PC-3 (cell line): Measurements from ENCODE around the gene ST6GALNAC3. TPM values are rescaled to one million over a fixed set of nuclear protein-coding genes. Genes with fewer than 3 reads are reported as not detected.

Experiments used
- ATAC-seq: fragments of 200-7000 bp; cut with Tn5 transposase; 2 replicates; pipeline ENCODE4 v1.9.1; 2020; ENCODE audit warnings: mild to moderate bottlenecking, moderate library complexity
- BruUV-seq: library from RNA; stranded (reverse); fragments of 400-500 nt; replicated peaks from 2 replicates; lab custom pipeline; 2021; lab: Mats Ljungman, UMichigan
- CTCF ChIA-PET: fragments of 300-600 bp; sonication (Branson Sonifier 250); formaldehyde crosslinking; loops from one replicate; lab custom pipeline; 2022; ENCODE audit warnings: antibody characterized with exemption; lab: Charles Lee
- POLR2A ChIA-PET: fragments of 300-600 bp; sonication (Branson Sonifier 250); formaldehyde crosslinking; loops from one replicate; lab custom pipeline; 2022; ENCODE audit warnings: antibody characterized with exemption; ENCODE audit not compliant: unreplicated experiment; lab: Charles Lee
- DNase-seq: peaks from one replicate; pipeline ENCODE4 v3.0.0-alpha.2; 2015
- H2AFZ ChIP-seq: fragments of 300-600 bp; sonication (generic); 2 replicates; pipeline ENCODE4 v1.6.0; 2016; ENCODE audit warnings: antibody characterized with exemption, low read length
- H3F3A ChIP-seq: fragments of 300-600 bp; sonication (generic); one replicate; pipeline ENCODE4 v1.6.0; 2017; ENCODE audit warnings: antibody characterized with exemption, low read length, control low read depth, mild to moderate bottlenecking; ENCODE audit not compliant: unreplicated experiment
- H3K27ac ChIP-seq: fragments of 300-600 bp; sonication (generic); 2 replicates; pipeline ENCODE4 v1.5.1; 2016; ENCODE audit warnings: mild to moderate bottlenecking, low read length
- H3K27me3 ChIP-seq: fragments of 300-600 bp; sonication (generic); 2 replicates; pipeline ENCODE4 v1.6.1; 2016; ENCODE audit warnings: low read length, mixed read lengths
- H3K36me3 ChIP-seq: fragments of 300-600 bp; sonication (generic); 2 replicates; pipeline ENCODE4 v1.6.1; 2016; ENCODE audit warnings: low read depth, mixed run types, low read length, mixed read lengths
- H3K4me1 ChIP-seq: fragments of 300-600 bp; sonication (generic); 2 replicates; pipeline ENCODE4 v1.5.1; 2016; ENCODE audit warnings: low read length; ENCODE audit not compliant: insufficient read depth
- H3K4me2 ChIP-seq: fragments of 300-600 bp; sonication (generic); 2 replicates; pipeline ENCODE4 v1.6.0; 2016; ENCODE audit warnings: low read length
- H3K4me3 ChIP-seq: fragments of 300-600 bp; sonication (generic); 2 replicates; pipeline ENCODE4 v1.5.1; 2016; ENCODE audit warnings: mild to moderate bottlenecking, low read length, mixed read lengths
- H3K79me2 ChIP-seq: fragments of 300-600 bp; sonication (generic); 2 replicates; pipeline ENCODE4 v1.6.1; 2017; ENCODE audit warnings: low read length, mixed read lengths
- H3K9ac ChIP-seq: fragments of 300-600 bp; sonication (generic); 2 replicates; pipeline ENCODE4 v1.6.0; 2016; ENCODE audit warnings: mild to moderate bottlenecking, low read length
- H3K9me2 ChIP-seq: fragments of 300-600 bp; sonication (generic); replicated peaks from 2 replicates; pipeline ENCODE4 v1.6.1; 2016; ENCODE audit warnings: mixed run types, low read length, mixed read lengths
- H3K9me3 ChIP-seq: fragments of 300-600 bp; sonication (generic); 2 replicates; pipeline ENCODE4 v1.6.1; 2016; ENCODE audit warnings: low read length, mixed read lengths
- H4K20me1 ChIP-seq: fragments of 300-600 bp; sonication (generic); 2 replicates; pipeline ENCODE4 v1.6.1; 2016; ENCODE audit warnings: low read length, mixed read lengths
- EZH2 ChIP-seq: fragments of 300-600 bp; sonication (generic); IDR thresholded peaks from one replicate; pipeline ENCODE4 v1.6.1; 2017; ENCODE audit warnings: antibody characterized with exemption, mild to moderate bottlenecking, low read length; ENCODE audit not compliant: unreplicated experiment
- EZH2phosphoT487 ChIP-seq: fragments of 300-600 bp; sonication (generic); IDR thresholded peaks from 2 replicates; pipeline ENCODE4 v1.6.1; 2018; ENCODE audit warnings: mild to moderate bottlenecking, antibody characterized with exemption, low read length, borderline replicate concordance
- intact Hi-C: fragments of 100-400 bp; cut with micrococcal nuclease; formaldehyde crosslinking; loops from 2 replicates; pipeline ENCODE4 v1.9.0; 2023
- total RNA-seq: library from RNA; depleted of rRNA; stranded (reverse); fragments of >200 nt; gene quantifications from 2 replicates; pipeline ENCODE4 v1.2.3, GENCODE V29; 2014
- TF ChIP-seq, protein P1 (sequence below): fragments of 300-600 bp; sonication (generic); conservative IDR thresholded peaks from 2 replicates; pipeline ENCODE4 v1.5.1; 2017; ENCODE audit warnings: antibody characterized with exemption, low read depth, mild to moderate bottlenecking, low read length

ST6GALNAC3 gene
- total RNA-seq, 1 experiment from 2014 or later: not detected

DNA sequence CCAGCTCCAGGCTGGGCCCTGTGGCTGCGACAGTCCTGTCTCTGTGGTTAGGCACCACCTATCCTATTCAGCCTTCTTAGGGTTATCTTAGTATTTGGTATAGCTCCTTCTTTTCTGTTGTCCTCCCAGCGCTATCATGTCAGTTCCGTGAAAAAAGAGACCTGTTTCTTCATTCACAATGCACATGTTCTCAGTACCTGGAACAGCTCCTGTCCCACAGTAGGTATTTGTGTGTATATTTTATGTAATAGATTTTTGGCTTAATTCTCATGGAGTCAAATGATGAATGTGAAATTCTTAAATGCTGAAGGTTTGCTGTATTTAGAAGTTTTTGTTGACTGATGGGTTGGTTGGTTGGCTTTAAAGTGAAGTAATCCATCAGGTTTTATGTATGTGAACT, 279.7 kb downstream of the ST6GALNAC3 start:
- no peak overlapping the region for H3K4me3 ChIP-seq
- no peaks in the 10 kb centered on the region for H3K4me1 ChIP-seq
- no peaks in the 10 kb centered on the region for H3K79me2 ChIP-seq
- no TSS peak for BruUV-seq
- H3K4me2 ChIP-seq: no peak overlapping the region
- intact Hi-C loops: no loop called here
- ATAC-seq (no peak), DNase-seq (no peak)
- no peak overlapping the region for H3K9ac ChIP-seq
- no peaks in the 10 kb centered on the region for H4K20me1 ChIP-seq
- CTCF ChIA-PET: no interaction called here
- no peak overlapping the region for H3K27ac ChIP-seq
- H3K36me3 ChIP-seq: no peaks in the 10 kb centered on the region
- TF ChIP-seq EZH2: no peak
- TF ChIP-seq, protein P1, sequence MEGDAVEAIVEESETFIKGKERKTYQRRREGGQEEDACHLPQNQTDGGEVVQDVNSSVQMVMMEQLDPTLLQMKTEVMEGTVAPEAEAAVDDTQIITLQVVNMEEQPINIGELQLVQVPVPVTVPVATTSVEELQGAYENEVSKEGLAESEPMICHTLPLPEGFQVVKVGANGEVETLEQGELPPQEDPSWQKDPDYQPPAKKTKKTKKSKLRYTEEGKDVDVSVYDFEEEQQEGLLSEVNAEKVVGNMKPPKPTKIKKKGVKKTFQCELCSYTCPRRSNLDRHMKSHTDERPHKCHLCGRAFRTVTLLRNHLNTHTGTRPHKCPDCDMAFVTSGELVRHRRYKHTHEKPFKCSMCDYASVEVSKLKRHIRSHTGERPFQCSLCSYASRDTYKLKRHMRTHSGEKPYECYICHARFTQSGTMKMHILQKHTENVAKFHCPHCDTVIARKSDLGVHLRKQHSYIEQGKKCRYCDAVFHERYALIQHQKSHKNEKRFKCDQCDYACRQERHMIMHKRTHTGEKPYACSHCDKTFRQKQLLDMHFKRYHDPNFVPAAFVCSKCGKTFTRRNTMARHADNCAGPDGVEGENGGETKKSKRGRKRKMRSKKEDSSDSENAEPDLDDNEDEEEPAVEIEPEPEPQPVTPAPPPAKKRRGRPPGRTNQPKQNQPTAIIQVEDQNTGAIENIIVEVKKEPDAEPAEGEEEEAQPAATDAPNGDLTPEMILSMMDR: no peak
- TF ChIP-seq EZH2phosphoT487: no peak
- POLR2A ChIA-PET: no interaction called here
- H3F3A ChIP-seq: no peaks in the 10 kb centered on the region
- no peaks in the 10 kb centered on the region for H3K9me2 ChIP-seq
- no peaks in the 10 kb centered on the region for H3K9me3 ChIP-seq
- peaks cover 17% of the 10 kb centered on the region; the same call in 1 of the 2 replicates for H3K27me3 ChIP-seq
- no peak overlapping the region for H2AFZ ChIP-seq

DNA sequence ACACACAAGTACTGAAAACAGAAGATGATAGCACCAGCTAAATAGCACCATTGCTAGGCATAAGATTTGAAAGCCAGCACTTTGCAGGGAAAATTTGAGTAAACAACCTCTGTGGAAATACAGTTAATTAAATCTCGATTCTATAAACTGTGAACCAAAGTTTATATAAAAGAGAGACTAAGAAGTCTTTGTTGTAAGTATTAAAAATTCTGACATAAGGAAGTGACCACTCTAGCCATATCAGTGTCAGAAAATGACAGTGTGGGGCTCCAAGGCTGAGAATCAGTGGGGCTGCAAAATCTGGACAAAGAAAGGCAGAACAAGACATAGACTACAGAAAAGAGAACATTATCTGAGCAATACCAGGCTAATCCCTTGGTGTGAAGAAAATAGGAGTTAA, 292.2 kb downstream of the ST6GALNAC3 start:
- H4K20me1 ChIP-seq: no peaks in the 10 kb centered on the region
- H3K4me3 ChIP-seq: no peak overlapping the region
- ChIA-PET POLR2A (no interaction called here), CTCF (no interaction called here)
- no peaks in the 10 kb centered on the region for H3K9me3 ChIP-seq
- H3K27me3 ChIP-seq: 0 out of 2 replicates have a peak, but pooled peaks cover 6% of the 10 kb centered on the region
- no peak overlapping the region for H3K9ac ChIP-seq
- no peaks in the 10 kb centered on the region for H3K4me1 ChIP-seq
- H3K4me2 ChIP-seq: no peak overlapping the region
- no peak overlapping the region for H3K27ac ChIP-seq
- no peaks in the 10 kb centered on the region for H3K9me2 ChIP-seq
- H3F3A ChIP-seq: no peaks in the 10 kb centered on the region
- H2AFZ ChIP-seq: no peak overlapping the region
- ATAC-seq: no peak
- TF ChIP-seq, protein P1: no peak
- TF ChIP-seq EZH2phosphoT487: no peak
- no peak for TF ChIP-seq EZH2
- BruUV-seq: no TSS peak
- intact Hi-C loops: no loop called here
- no peaks in the 10 kb centered on the region for H3K79me2 ChIP-seq
- no peaks in the 10 kb centered on the region for H3K36me3 ChIP-seq
- DNase-seq: no peak

DNA sequence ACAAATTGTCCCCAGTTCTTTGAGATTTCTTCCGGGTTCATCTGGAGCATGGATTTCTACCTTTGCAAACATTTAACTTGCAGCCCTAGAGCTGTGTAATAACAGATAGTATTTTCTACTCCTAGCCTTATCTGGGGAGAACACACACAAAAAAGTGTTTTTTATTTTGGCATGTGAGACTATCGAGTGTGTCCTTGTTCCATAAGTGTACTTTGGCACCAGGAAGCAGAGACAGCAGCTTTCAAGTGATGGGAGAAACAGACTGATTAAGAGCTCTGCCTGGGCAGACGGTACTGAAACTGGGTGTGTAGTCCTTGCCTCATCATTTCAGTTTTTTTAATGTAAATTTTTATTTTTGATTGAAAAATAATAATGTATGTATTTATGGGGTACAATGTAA, 297.4 kb downstream of the ST6GALNAC3 start:
- TF ChIP-seq, protein P1: no peak
- TF ChIP-seq EZH2: no peak
- no peak for TF ChIP-seq EZH2phosphoT487
- H3K9ac ChIP-seq: no peak overlapping the region
- no peak overlapping the region for H2AFZ ChIP-seq
- POLR2A ChIA-PET: no interaction called here
- no TSS peak for BruUV-seq
- no peaks in the 10 kb centered on the region for H3K79me2 ChIP-seq
- intact Hi-C loops: no loop called here
- 0 out of 2 replicates have a peak, but pooled peaks cover 6% of the 10 kb centered on the region for H3K27me3 ChIP-seq
- H3K4me1 ChIP-seq: no peaks in the 10 kb centered on the region
- CTCF ChIA-PET: no interaction called here
- no peaks in the 10 kb centered on the region for H3K9me3 ChIP-seq
- no peak overlapping the region for H3K4me3 ChIP-seq
- no peaks in the 10 kb centered on the region for H3K36me3 ChIP-seq
- H3F3A ChIP-seq: no peaks in the 10 kb centered on the region
- no peaks in the 10 kb centered on the region for H4K20me1 ChIP-seq
- H3K9me2 ChIP-seq: no peaks in the 10 kb centered on the region
- no peak overlapping the region for H3K27ac ChIP-seq
- DNase-seq: no peak
- H3K4me2 ChIP-seq: no peak overlapping the region
- no peak for ATAC-seq
